GM19240 (cell line): ENCODE results near the gene MAP3K20.
A peak's percentile ranks its signal among the peaks of the same experiment; 100 is the strongest.
"Not testable (repeated sequence)": the region's sequence is repeated elsewhere in the genome, so short reads cannot be mapped to it uniquely, and the experiment has no call there.

Source experiments
- DNase-seq: peaks from one replicate; pipeline ENCODE4 v3.0.0; 2011; ENCODE audit warnings: low spot score; ENCODE audit not compliant: insufficient read length

MAP3K20 gene

DNA sequence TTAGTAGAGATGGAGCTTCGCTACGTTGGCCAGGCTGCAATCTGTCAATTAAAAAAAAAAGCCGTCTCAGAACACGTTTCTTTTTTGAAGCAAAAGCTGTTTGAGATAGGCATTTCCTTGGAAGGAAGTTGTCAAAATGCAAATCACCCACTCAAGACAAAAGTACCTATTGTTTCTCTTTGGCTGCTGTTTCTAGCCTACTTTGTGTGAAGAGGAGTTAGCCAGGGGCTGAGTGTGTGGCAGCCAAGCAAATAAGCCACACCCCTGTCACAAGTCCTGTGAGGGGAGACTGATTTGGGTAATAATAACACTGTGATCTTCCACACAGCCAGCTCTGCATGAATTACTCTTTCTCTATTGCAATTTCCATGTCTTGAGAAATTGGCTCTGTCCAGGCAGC is 231.6 kb downstream of the MAP3K20 start:
- peak; percentile 45 for DNase-seq

DNA sequence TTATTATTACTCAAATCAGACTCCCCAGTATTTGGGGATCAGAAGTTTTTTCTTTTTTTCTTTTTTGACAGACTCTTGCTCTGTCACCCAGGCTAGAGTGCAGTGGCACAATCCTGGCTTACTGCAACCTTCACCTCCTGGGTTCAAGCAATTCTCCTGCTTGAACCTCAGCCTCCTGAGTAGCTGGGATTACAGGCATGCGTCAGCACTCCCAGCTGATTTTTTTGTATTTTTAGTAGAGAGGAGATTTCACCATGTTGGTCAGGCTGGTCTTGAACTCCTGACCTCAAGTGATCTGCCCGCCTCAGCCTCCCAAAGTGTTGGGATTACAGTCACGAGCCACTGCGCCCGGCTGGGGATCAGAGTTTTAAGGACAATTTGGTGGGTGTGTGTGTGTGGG is 233.7 kb downstream of the MAP3K20 start:
- not testable (repeated sequence) for DNase-seq

DNA sequence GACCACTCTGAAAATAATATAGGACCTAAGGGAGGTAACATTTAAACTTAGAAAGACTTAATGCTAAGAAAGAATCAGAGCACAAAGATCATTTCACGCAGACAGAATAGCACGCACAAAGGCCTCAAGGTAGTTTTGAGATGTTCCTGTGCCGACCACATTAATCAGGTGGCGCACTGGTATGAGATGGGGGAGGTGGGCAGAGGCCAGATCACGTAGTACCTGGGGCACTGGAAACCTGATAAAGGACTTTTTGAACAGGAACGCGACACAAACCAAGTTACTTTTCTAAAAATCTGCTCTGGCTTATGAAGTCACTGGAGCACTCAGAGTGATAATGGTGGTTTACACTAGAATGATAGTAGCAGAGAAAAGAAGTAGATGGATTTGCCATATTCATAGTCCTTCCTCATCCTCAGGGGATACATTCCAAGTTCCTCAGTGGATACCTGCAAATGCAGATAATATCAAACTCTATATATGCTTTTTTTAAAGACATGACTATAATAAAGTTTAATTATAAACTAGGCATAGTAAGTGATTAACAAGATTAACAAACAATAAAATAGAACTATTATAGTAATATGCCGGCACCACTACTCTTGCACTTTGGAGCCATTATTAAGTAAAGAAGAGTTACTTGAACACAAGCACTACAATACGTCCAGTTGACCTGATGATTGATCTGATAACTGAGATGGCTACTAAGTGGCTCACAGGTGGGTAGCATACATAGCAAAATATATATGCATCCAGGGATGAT is 236.4 kb downstream of the MAP3K20 start:
- DNase-seq, result no peak
